ENCODE measurements around the gene SLC2A2.
A peak's percentile ranks its signal among the peaks of the same experiment; 100 is the strongest.

- TF ChIP-seq CTCF (IDR thresholded peaks at IDR 0.05): peak; percentile 33 to 74 (median 62)
- no peak for TF ChIP-seq POLR2A (IDR thresholded peaks at IDR 0.05)
Measured at GRCh38 chr3:170961616-170962400, 64.7 kb downstream of the SLC2A2 start.

Data from heart left ventricle (tissue), 13 donors.